ENCODE data around the gene SUN2. TPM values are rescaled to one million over a fixed set of nuclear protein-coding genes. Genes with fewer than 3 reads are reported as not detected.

Gene SUN2
- total and polyA plus RNA-seq, 2 donors (not counting 1 experiment from before 2014, with no cell fraction given) = 27.4 to 76.6 TPM

DNA sequence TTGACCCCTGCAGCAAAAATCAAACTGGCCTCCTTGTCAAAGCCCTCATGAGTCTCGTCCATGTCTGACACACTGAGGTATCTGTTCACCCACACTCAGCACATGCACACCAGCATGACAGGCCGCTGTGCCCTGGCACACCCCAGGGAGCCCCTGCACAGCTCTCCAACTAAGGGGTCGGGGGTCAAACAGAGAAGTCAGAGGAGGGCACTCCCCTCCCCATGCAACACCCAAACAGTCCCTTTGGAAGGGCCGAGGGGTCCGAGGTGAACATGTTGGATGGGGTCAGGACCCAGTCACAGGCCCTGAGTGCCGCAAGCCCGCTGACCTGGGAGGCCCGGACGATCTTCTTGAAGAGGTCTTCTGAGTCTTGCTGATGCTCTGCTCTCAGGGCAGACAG is 14.6 kb downstream of the SUN2 start:
- no peaks in the 10 kb centered on the region for H3K9me3 ChIP-seq (ENCODE audit: control insufficient read depth, insufficient read depth, low read depth, low read length)
- no peak overlapping the region for H3K9ac ChIP-seq (ENCODE audit: insufficient read depth, low read length)
- DNase-seq (ENCODE audit: low read depth in 2 of 2) = no peak
- H3K4me2 ChIP-seq (ENCODE audit: extremely low read depth, insufficient read depth, low read length) = no peak overlapping the region
- peaks cover 57% of the 10 kb centered on the region for H3K36me3 ChIP-seq (ENCODE audit: control insufficient read depth, insufficient read depth, low read length)
- H4K20me1 ChIP-seq (ENCODE audit: control insufficient read depth, extremely low read depth, insufficient read depth, low read length) = no peaks in the 10 kb centered on the region
- no peaks in the 10 kb centered on the region for H3K27me3 ChIP-seq (ENCODE audit: control insufficient read depth, insufficient read depth, low read length)
- H3K4me3 ChIP-seq (replicated peaks in 1 of 4; ENCODE audit: control extremely low read depth in 1 of 4, insufficient read depth in 1 of 4, low read depth in 3 of 4, low read length in 4 of 4) = no peak overlapping the region
- no peak overlapping the region for H2AFZ ChIP-seq (ENCODE audit: low read length)
- no peaks in the 10 kb centered on the region for H3K4me1 ChIP-seq (ENCODE audit: control insufficient read depth, extremely low read depth, insufficient read depth, low read length)
- TF ChIP-seq, protein P1, sequence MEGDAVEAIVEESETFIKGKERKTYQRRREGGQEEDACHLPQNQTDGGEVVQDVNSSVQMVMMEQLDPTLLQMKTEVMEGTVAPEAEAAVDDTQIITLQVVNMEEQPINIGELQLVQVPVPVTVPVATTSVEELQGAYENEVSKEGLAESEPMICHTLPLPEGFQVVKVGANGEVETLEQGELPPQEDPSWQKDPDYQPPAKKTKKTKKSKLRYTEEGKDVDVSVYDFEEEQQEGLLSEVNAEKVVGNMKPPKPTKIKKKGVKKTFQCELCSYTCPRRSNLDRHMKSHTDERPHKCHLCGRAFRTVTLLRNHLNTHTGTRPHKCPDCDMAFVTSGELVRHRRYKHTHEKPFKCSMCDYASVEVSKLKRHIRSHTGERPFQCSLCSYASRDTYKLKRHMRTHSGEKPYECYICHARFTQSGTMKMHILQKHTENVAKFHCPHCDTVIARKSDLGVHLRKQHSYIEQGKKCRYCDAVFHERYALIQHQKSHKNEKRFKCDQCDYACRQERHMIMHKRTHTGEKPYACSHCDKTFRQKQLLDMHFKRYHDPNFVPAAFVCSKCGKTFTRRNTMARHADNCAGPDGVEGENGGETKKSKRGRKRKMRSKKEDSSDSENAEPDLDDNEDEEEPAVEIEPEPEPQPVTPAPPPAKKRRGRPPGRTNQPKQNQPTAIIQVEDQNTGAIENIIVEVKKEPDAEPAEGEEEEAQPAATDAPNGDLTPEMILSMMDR (conservative IDR thresholded peaks at IDR 0.05 in 1 of 2, IDR thresholded peaks at IDR 0.05 in 1 of 2; ENCODE audit: low read depth in 1 of 2, low read length in 2 of 2) = no peak
- no peak for TF ChIP-seq EZH2 (IDR thresholded peaks at IDR 0.05; ENCODE audit: low read length, missing control alignments)
- H3K27ac ChIP-seq (ENCODE audit: insufficient read depth, low read length) = no peak overlapping the region
- H3K79me2 ChIP-seq (ENCODE audit: control insufficient read depth, insufficient read depth, low read length) = no peaks in the 10 kb centered on the region

DNA sequence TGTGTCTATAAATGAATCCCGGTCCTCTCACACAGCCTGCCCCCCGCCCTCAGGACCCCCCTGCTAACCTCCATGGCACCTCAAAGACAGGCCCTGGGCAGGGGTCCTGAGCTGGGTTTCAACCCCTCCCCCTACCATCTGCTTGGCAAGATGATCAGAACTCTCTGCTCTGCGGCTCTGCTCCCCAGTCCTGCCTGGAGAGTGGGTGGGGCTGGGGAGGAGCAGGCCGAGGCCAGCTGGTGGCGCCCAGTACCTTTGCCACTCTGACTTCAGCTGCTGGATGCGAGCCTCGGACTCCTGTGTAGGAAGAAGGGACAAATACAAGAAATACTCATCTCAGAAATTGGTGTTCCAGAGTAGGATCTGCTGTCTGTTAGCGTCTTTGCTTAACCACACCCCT is 15.0 kb downstream of the SUN2 start:
- H3K36me3 ChIP-seq (ENCODE audit: control insufficient read depth, insufficient read depth, low read length) = peaks cover 61% of the 10 kb centered on the region
- no peak overlapping the region for H3K4me2 ChIP-seq (ENCODE audit: extremely low read depth, insufficient read depth, low read length)
- H3K9me3 ChIP-seq (ENCODE audit: control insufficient read depth, insufficient read depth, low read depth, low read length) = no peaks in the 10 kb centered on the region
- H3K27me3 ChIP-seq (ENCODE audit: control insufficient read depth, insufficient read depth, low read length) = no peaks in the 10 kb centered on the region
- DNase-seq (ENCODE audit: low read depth in 2 of 2) = no peak
- H2AFZ ChIP-seq (ENCODE audit: low read length) = no peak overlapping the region
- no peak overlapping the region for H3K27ac ChIP-seq (ENCODE audit: insufficient read depth, low read length)
- H4K20me1 ChIP-seq (ENCODE audit: control insufficient read depth, extremely low read depth, insufficient read depth, low read length) = no peaks in the 10 kb centered on the region
- no peaks in the 10 kb centered on the region for H3K79me2 ChIP-seq (ENCODE audit: control insufficient read depth, insufficient read depth, low read length)
- H3K9ac ChIP-seq (ENCODE audit: insufficient read depth, low read length) = no peak overlapping the region
- no peak overlapping the region for H3K4me3 ChIP-seq (replicated peaks in 1 of 4; ENCODE audit: control extremely low read depth in 1 of 4, insufficient read depth in 1 of 4, low read depth in 3 of 4, low read length in 4 of 4)
- no peaks in the 10 kb centered on the region for H3K4me1 ChIP-seq (ENCODE audit: control insufficient read depth, extremely low read depth, insufficient read depth, low read length)
- no peak for TF ChIP-seq EZH2 (IDR thresholded peaks at IDR 0.05; ENCODE audit: low read length, missing control alignments)
- TF ChIP-seq, protein P1 (conservative IDR thresholded peaks at IDR 0.05 in 1 of 2, IDR thresholded peaks at IDR 0.05 in 1 of 2; ENCODE audit: low read depth in 1 of 2, low read length in 2 of 2) = no peak

DNA sequence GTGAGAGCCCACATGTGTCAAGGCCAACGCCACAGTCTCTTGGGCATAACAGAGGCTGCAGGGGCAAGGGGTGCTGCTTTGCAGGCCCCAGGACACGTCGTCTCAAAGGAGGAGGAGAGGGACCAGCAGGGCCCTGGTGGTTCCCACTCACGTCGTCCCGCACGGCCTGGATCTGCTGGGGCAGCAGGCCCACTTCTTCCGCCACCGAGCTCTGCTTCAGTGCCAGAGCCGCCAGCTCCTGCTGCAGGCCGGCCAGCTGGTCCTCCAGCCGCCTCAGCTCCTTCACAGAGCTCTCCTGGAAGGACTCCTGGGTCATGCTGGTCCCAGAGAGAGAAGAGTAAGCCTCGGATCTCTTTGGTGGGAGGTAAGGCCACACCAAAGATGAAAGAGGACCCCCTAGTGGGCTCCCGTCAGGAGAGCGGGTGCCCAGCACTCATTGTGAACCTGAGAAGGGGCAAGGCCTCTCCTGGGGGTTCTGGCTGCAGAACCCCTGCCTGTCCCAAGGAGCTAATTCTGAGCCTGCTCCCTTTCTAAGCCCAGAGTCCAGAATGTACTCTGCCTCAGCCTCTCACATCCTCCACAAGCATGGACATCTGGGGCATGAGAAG is 15.6 kb downstream of the SUN2 start:
- no peak overlapping the region for H3K27ac ChIP-seq (ENCODE audit: insufficient read depth, low read length)
- H3K27me3 ChIP-seq (ENCODE audit: control insufficient read depth, insufficient read depth, low read length) = no peaks in the 10 kb centered on the region
- H3K4me1 ChIP-seq (ENCODE audit: control insufficient read depth, extremely low read depth, insufficient read depth, low read length) = no peaks in the 10 kb centered on the region
- H2AFZ ChIP-seq (ENCODE audit: low read length) = no peak overlapping the region
- no peak for TF ChIP-seq EZH2 (IDR thresholded peaks at IDR 0.05; ENCODE audit: low read length, missing control alignments)
- TF ChIP-seq, protein P1 (conservative IDR thresholded peaks at IDR 0.05 in 1 of 2, IDR thresholded peaks at IDR 0.05 in 1 of 2; ENCODE audit: low read depth in 1 of 2, low read length in 2 of 2) = no peak
- no peak overlapping the region for H3K4me3 ChIP-seq (replicated peaks in 1 of 4; ENCODE audit: control extremely low read depth in 1 of 4, insufficient read depth in 1 of 4, low read depth in 3 of 4, low read length in 4 of 4)
- no peaks in the 10 kb centered on the region for H4K20me1 ChIP-seq (ENCODE audit: control insufficient read depth, extremely low read depth, insufficient read depth, low read length)
- H3K9ac ChIP-seq (ENCODE audit: insufficient read depth, low read length) = no peak overlapping the region
- H3K79me2 ChIP-seq (ENCODE audit: control insufficient read depth, insufficient read depth, low read length) = no peaks in the 10 kb centered on the region
- H3K36me3 ChIP-seq (ENCODE audit: control insufficient read depth, insufficient read depth, low read length) = peaks cover 63% of the 10 kb centered on the region
- no peak for DNase-seq (ENCODE audit: low read depth in 2 of 2)
- H3K9me3 ChIP-seq (ENCODE audit: control insufficient read depth, insufficient read depth, low read depth, low read length) = no peaks in the 10 kb centered on the region
- H3K4me2 ChIP-seq (ENCODE audit: extremely low read depth, insufficient read depth, low read length) = no peak overlapping the region

All from fibroblast of lung (primary cell).